OCI-LY7 (cell line): Measurements from ENCODE around the gene TNPO2.

ENCODE experiments used
- EZH2phosphoT487 ChIP-seq: fragments of 200-600 bp; sonication (generic); IDR thresholded peaks from 2 replicates; pipeline ENCODE4 v1.6.1; 2018; ENCODE audit warnings: low read depth, borderline replicate concordance, mild to moderate bottlenecking, mixed run types, antibody characterized with exemption, low read length, moderate library complexity, mixed read lengths
- TF ChIP-seq, protein P1 (sequence below): fragments of 200-600 bp; sonication (generic); conservative IDR thresholded peaks from 2 replicates; pipeline ENCODE4 v1.5.1; 2014; ENCODE audit warnings: mild to moderate bottlenecking, antibody characterized with exemption, low read length, moderate library complexity, mixed read lengths

DNA sequence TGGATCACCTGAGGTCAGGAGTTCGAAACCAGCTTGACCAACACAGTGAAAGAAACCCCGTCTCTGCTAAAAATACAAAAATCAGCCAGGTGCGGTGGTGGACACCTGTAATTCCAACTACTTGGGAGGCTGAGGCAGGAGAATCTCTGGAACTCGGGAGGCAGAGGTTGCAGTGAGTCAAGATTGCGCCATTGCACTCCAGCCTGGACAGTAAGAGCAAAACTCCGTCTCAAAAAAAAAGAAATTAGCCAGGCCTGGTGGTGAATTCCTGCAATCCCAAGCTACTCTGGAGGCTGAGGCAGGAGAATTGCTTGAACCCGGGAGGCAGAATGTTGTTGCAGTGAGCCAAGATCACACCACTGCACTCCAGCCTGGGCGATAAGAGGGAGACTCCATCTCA is 15.1 kb downstream of the TNPO2 start:
- TF ChIP-seq, protein P1, sequence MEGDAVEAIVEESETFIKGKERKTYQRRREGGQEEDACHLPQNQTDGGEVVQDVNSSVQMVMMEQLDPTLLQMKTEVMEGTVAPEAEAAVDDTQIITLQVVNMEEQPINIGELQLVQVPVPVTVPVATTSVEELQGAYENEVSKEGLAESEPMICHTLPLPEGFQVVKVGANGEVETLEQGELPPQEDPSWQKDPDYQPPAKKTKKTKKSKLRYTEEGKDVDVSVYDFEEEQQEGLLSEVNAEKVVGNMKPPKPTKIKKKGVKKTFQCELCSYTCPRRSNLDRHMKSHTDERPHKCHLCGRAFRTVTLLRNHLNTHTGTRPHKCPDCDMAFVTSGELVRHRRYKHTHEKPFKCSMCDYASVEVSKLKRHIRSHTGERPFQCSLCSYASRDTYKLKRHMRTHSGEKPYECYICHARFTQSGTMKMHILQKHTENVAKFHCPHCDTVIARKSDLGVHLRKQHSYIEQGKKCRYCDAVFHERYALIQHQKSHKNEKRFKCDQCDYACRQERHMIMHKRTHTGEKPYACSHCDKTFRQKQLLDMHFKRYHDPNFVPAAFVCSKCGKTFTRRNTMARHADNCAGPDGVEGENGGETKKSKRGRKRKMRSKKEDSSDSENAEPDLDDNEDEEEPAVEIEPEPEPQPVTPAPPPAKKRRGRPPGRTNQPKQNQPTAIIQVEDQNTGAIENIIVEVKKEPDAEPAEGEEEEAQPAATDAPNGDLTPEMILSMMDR = no peak
- TF ChIP-seq EZH2phosphoT487 = no peak
